Fibroblast of mammary gland (primary cell): Measurements from ENCODE around the gene PTPRO.

ENCODE experiments used
- DNase-seq: peaks from one replicate; pipeline ENCODE4 v3.0.0-alpha.2; 2010; ENCODE audit warnings: low read depth
- H3K4me3 ChIP-seq: 2 replicates; pipeline ENCODE4 v1.5.1; 2011; ENCODE audit warnings: low read depth, mild to moderate bottlenecking, low read length, moderate library complexity; ENCODE audit not compliant: control insufficient read depth
- CTCF ChIP-seq: conservative IDR thresholded peaks from 2 replicates; pipeline ENCODE4 v1.5.1; 2011; ENCODE audit warnings: low read depth, low read length, inconsistent platforms; ENCODE audit not compliant: control insufficient read depth, insufficient read depth

PTPRO gene

GRCh38 chr12:15532364-15532977, 210.2 kb downstream of the PTPRO start:
- DNase-seq = peak; percentile 91
- TF ChIP-seq CTCF = peak; percentile 82
- no peak overlapping the region for H3K4me3 ChIP-seq

GRCh38 chr12:15534322-15534721, 212.0 kb downstream of the PTPRO start:
- DNase-seq = peak; percentile 37
- H3K4me3 ChIP-seq = no peak overlapping the region

GRCh38 chr12:15534874-15535273, 212.6 kb downstream of the PTPRO start:
- no peak overlapping the region for H3K4me3 ChIP-seq
- peak; percentile 80 for DNase-seq
- TF ChIP-seq CTCF = no peak

More at GRCh38 chr12:15534322-15534721, 212.0 kb downstream of the PTPRO start:
- no peak for TF ChIP-seq CTCF

GRCh38 chr12:15535352-15535781, 213.1 kb downstream of the PTPRO start:
- no peak for TF ChIP-seq CTCF
- no peak overlapping the region for H3K4me3 ChIP-seq
- no peak for DNase-seq

GRCh38 chr12:15536446-15536845, 214.1 kb downstream of the PTPRO start:
- TF ChIP-seq CTCF = no peak

GRCh38 chr12:15538881-15539280, 216.6 kb downstream of the PTPRO start:
- H3K4me3 ChIP-seq = no peak overlapping the region
- TF ChIP-seq CTCF = no peak
- DNase-seq = peak; percentile 74

More at GRCh38 chr12:15536446-15536845, 214.1 kb downstream of the PTPRO start:
- H3K4me3 ChIP-seq = no peak overlapping the region
- DNase-seq = no peak

GRCh38 chr12:15540005-15540404, 217.7 kb downstream of the PTPRO start:
- H3K4me3 ChIP-seq = no peak overlapping the region
- TF ChIP-seq CTCF = no peak
- no peak for DNase-seq
